Measurements from ENCODE around the gene KCTD3.
A peak's percentile ranks its signal among the peaks of the same experiment; 100 is the strongest.

KCTD3 gene

GRCh38 chr1:215543191-215543606 is 23.9 kb upstream of the KCTD3 start (continued):
- TF ChIP-seq GLI2 (tag by site-specific recombination; IDR thresholded peaks at IDR 0.05; ENCODE audit: borderline replicate concordance, low read depth), result no peak
- no peak for TF ChIP-seq ZNF426 (tag by site-specific recombination; IDR thresholded peaks at IDR 0.05)
- TF ChIP-seq ZNF350 (tag by site-specific recombination; IDR thresholded peaks at IDR 0.05), result no peak
- TF ChIP-seq ZNF391 (tag by site-specific recombination; IDR thresholded peaks at IDR 0.05; ENCODE audit: borderline replicate concordance, low read depth), result no peak
- no peak for TF ChIP-seq ZEB2 (tag by site-specific recombination; IDR thresholded peaks at IDR 0.05)
- TF ChIP-seq ZNF596 (tag by site-specific recombination; IDR thresholded peaks at IDR 0.05), result no peak
- TF ChIP-seq ZNF354C (tag by site-specific recombination; IDR thresholded peaks at IDR 0.05; ENCODE audit: borderline replicate concordance, low read depth), result no peak
- no peak for TF ChIP-seq ZNF791 (tag by site-specific recombination; IDR thresholded peaks at IDR 0.05)
- TF ChIP-seq, protein P1, sequence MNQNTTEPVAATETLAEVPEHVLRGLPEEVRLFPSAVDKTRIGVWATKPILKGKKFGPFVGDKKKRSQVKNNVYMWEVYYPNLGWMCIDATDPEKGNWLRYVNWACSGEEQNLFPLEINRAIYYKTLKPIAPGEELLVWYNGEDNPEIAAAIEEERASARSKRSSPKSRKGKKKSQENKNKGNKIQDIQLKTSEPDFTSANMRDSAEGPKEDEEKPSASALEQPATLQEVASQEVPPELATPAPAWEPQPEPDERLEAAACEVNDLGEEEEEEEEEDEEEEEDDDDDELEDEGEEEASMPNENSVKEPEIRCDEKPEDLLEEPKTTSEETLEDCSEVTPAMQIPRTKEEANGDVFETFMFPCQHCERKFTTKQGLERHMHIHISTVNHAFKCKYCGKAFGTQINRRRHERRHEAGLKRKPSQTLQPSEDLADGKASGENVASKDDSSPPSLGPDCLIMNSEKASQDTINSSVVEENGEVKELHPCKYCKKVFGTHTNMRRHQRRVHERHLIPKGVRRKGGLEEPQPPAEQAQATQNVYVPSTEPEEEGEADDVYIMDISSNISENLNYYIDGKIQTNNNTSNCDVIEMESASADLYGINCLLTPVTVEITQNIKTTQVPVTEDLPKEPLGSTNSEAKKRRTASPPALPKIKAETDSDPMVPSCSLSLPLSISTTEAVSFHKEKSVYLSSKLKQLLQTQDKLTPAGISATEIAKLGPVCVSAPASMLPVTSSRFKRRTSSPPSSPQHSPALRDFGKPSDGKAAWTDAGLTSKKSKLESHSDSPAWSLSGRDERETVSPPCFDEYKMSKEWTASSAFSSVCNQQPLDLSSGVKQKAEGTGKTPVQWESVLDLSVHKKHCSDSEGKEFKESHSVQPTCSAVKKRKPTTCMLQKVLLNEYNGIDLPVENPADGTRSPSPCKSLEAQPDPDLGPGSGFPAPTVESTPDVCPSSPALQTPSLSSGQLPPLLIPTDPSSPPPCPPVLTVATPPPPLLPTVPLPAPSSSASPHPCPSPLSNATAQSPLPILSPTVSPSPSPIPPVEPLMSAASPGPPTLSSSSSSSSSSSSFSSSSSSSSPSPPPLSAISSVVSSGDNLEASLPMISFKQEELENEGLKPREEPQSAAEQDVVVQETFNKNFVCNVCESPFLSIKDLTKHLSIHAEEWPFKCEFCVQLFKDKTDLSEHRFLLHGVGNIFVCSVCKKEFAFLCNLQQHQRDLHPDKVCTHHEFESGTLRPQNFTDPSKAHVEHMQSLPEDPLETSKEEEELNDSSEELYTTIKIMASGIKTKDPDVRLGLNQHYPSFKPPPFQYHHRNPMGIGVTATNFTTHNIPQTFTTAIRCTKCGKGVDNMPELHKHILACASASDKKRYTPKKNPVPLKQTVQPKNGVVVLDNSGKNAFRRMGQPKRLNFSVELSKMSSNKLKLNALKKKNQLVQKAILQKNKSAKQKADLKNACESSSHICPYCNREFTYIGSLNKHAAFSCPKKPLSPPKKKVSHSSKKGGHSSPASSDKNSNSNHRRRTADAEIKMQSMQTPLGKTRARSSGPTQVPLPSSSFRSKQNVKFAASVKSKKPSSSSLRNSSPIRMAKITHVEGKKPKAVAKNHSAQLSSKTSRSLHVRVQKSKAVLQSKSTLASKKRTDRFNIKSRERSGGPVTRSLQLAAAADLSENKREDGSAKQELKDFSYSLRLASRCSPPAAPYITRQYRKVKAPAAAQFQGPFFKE (tag by site-specific recombination; IDR thresholded peaks at IDR 0.05; ENCODE audit: borderline replicate concordance), result no peak

DNA sequence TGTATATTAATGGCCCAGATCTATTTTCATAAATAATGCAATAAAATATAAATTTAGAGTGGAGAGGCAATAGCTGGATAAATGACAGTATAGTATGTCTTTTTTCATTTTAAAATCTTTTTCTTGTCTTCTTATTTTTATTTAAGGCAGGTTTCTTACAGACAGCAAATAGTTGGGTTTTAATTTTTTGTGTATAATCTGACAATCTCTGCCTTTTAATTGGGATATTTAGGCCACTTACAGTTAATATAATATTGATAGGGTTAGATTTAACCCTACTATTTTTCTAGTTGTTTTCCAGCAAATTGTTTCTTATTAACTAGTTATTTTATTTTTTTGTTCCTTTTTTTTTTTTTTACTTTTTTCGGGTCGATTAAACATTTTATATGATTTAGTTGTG is 23.3 kb upstream of the KCTD3 start:
- Histone ChIP-seq H3K4me1 (ENCODE audit: control insufficient read depth, insufficient read depth, low read length) (peaks cover 11% of the 10 kb centered on the region), H3K36me3 (ENCODE audit: control insufficient read depth in 2 of 2, insufficient read depth in 1 of 2, low read length in 2 of 2) (no peaks in the 10 kb centered on the region), H3K4me3 (ENCODE audit: low read depth, low read length) (no peak overlapping the region), H3K9me3 (ENCODE audit: control insufficient read depth, insufficient read depth, low read depth, low read length) (no peaks in the 10 kb centered on the region), H3K27ac (ENCODE audit: extremely low read depth, low read depth, low read length) (no peak overlapping the region)
- CTCF ChIA-PET, result no interaction called here
- TF ChIP-seq ZNF140 (tag by site-specific recombination; IDR thresholded peaks at IDR 0.05), result no peak
- peak; percentile 87 for TF ChIP-seq SETDB1 (IDR thresholded peaks at IDR 0.05; ENCODE audit: insufficient read length, low read length)
- no peak for TF ChIP-seq ZFP41 (tag by site-specific recombination; IDR thresholded peaks at IDR 0.05; ENCODE audit: borderline replicate concordance)
- POLR2A ChIA-PET, result no interaction called here

DNA sequence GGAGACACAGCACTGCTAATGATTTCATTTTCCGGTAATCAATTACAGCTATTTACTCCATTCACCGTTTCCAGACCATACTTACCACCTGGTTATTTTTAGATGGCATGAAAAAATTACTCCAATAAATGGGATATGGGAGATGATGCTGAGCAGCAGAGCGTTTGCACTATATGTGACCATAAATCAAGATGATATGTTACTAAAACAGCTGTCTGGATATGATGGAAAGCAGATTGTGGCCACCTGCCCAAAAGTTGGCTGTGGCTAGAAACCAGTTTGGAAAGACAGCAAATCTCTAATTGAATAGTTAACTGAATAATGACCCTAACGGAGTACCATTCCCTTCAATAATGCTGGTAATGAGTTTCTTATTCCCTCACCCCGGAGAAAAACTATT is 22.5 kb upstream of the KCTD3 start:
- CTCF ChIA-PET, result no interaction called here
- Histone ChIP-seq H3K4me3 (ENCODE audit: low read depth, low read length) (no peak overlapping the region), H3K36me3 (ENCODE audit: control insufficient read depth in 2 of 2, insufficient read depth in 1 of 2, low read length in 2 of 2) (no peaks in the 10 kb centered on the region), H3K9me3 (ENCODE audit: control insufficient read depth, insufficient read depth, low read depth, low read length) (no peaks in the 10 kb centered on the region), H3K27ac (ENCODE audit: extremely low read depth, low read depth, low read length) (no peak overlapping the region), H3K4me1 (ENCODE audit: control insufficient read depth, insufficient read depth, low read length) (peaks cover 11% of the 10 kb centered on the region)
- POLR2A ChIA-PET, result no interaction called here
- TF ChIP-seq ZNF610 (tag by site-specific recombination; IDR thresholded peaks at IDR 0.05; ENCODE audit: borderline replicate concordance) (no peak), ZNF549 (tag by site-specific recombination; IDR thresholded peaks at IDR 0.05) (no peak), KLF10 (tag by site-specific recombination; IDR thresholded peaks at IDR 0.05) (no peak), ZNF354C (tag by site-specific recombination; IDR thresholded peaks at IDR 0.05; ENCODE audit: borderline replicate concordance, low read depth) (no peak), ZNF76 (tag by site-specific recombination; IDR thresholded peaks at IDR 0.05; ENCODE audit: borderline replicate concordance, low read depth) (no peak), REPIN1 (tag by site-specific recombination; IDR thresholded peaks at IDR 0.05; ENCODE audit: low read depth) (no peak), ZSCAN4 (tag by site-specific recombination; IDR thresholded peaks at IDR 0.05) (no peak), ZNF324 (tag by site-specific recombination; IDR thresholded peaks at IDR 0.05) (no peak), ZNF148 (tag by site-specific recombination; IDR thresholded peaks at IDR 0.05; ENCODE audit: borderline replicate concordance) (no peak)
- TF ChIP-seq, protein P2, sequence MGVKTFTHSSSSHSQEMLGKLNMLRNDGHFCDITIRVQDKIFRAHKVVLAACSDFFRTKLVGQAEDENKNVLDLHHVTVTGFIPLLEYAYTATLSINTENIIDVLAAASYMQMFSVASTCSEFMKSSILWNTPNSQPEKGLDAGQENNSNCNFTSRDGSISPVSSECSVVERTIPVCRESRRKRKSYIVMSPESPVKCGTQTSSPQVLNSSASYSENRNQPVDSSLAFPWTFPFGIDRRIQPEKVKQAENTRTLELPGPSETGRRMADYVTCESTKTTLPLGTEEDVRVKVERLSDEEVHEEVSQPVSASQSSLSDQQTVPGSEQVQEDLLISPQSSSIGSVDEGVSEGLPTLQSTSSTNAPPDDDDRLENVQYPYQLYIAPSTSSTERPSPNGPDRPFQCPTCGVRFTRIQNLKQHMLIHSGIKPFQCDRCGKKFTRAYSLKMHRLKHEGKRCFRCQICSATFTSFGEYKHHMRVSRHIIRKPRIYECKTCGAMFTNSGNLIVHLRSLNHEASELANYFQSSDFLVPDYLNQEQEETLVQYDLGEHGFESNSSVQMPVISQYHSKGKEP (tag by site-specific recombination; IDR thresholded peaks at IDR 0.05), result no peak
